ENCODE data around the gene EGFL8. TPM values are rescaled to one million over a fixed set of nuclear protein-coding genes. Genes with fewer than 3 reads are reported as not detected.

The EGFL8 gene
- total and polyA plus RNA-seq, 4 donors, result 1.8 to 8.2 (median 1.9) TPM

GRCh38 chr6:32167154-32167760, 2.9 kb downstream of the EGFL8 start:
- no peak for DNase-seq (ENCODE audit: low spot score)
- H3K27me3 ChIP-seq (ENCODE audit: control insufficient read depth in 4 of 4, insufficient read depth in 4 of 4, low read length in 3 of 4), result no peaks in the 10 kb centered on the region
- no peak overlapping the region for H3K4me3 ChIP-seq (ENCODE audit: low read depth in 1 of 3, low read length in 3 of 3)
- H3K9me3 ChIP-seq (ENCODE audit: control insufficient read depth in 4 of 4, low read length in 3 of 4), result no peaks in the 10 kb centered on the region
- H3K9ac ChIP-seq (ENCODE audit: low read depth in 1 of 2, low read length in 2 of 2), result no peak overlapping the region
- 93% methylated on average over 32 of the region's 32 CpGs for WGBS
- TF ChIP-seq SP1 (IDR thresholded peaks at IDR 0.05), result no peak
- H3K4me1 ChIP-seq (ENCODE audit: control insufficient read depth in 4 of 4, insufficient read depth in 4 of 4, low read length in 3 of 4), result no peaks in the 10 kb centered on the region
- H3K27ac ChIP-seq (ENCODE audit: low read depth in 1 of 2, low read length in 2 of 2), result no peak overlapping the region
- peaks cover 7 to 35% (median 12%) of the 10 kb centered on the region in 4 donors for H3K36me3 ChIP-seq (ENCODE audit: control insufficient read depth in 4 of 4, insufficient read depth in 3 of 4, low read depth in 1 of 4, low read length in 3 of 4)

DNA sequence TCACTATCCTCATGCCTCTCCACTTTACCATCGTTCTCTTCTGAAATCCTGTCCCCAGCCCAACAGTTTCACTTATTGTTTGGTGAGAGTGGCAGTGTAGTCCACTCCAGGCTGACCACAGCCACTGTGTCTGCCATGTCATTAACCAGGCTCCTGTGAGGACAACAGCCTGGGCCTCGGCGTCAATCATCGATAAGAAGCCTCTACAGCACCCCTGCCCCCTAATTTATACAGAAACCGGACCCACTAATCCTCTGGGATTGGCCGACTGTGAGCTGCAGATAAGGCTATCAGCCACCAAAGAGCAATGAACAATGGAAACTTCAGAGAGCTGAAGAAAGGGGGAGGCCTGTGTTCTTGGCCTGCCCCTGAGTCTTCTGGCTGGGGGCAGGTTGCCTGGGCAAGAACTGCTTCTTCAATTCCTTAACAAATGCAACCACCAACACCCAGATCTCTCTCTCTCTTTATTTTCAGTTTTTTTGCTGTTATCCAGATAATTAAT, 3.4 kb downstream of the EGFL8 start:
- H3K4me3 ChIP-seq (ENCODE audit: low read depth in 1 of 3, low read length in 3 of 3), result no peak overlapping the region
- H3K27me3 ChIP-seq (ENCODE audit: control insufficient read depth in 4 of 4, insufficient read depth in 4 of 4, low read length in 3 of 4), result no peaks in the 10 kb centered on the region
- no peak overlapping the region for H3K27ac ChIP-seq (ENCODE audit: low read depth in 1 of 2, low read length in 2 of 2)
- DNase-seq (ENCODE audit: low spot score), result no peak
- TF ChIP-seq YY1 (IDR thresholded peaks at IDR 0.05) (no peak), TAF1 (conservative IDR thresholded peaks at IDR 0.05) (no peak), SP1 (IDR thresholded peaks at IDR 0.05) (no peak), RAD21 (IDR thresholded peaks at IDR 0.05) (no peak), ZBTB33 (IDR thresholded peaks at IDR 0.05) (no peak), NR2F2 (IDR thresholded peaks at IDR 0.05) (no peak), REST (IDR thresholded peaks at IDR 0.05) (no peak), HNF4A (conservative IDR thresholded peaks at IDR 0.05) (no peak), ATF3 (IDR thresholded peaks at IDR 0.05) (no peak), JUND (IDR thresholded peaks at IDR 0.05) (no peak), EGR1 (IDR thresholded peaks at IDR 0.05; ENCODE audit: low read depth in 2 of 2) (no peak), GABPA (IDR thresholded peaks at IDR 0.05 in 1 of 2, conservative IDR thresholded peaks at IDR 0.05 in 1 of 2) (no peak), RXRA (IDR thresholded peaks at IDR 0.05) (no peak), HNF4G (IDR thresholded peaks at IDR 0.05) (no peak)
- TF ChIP-seq, protein P1, sequence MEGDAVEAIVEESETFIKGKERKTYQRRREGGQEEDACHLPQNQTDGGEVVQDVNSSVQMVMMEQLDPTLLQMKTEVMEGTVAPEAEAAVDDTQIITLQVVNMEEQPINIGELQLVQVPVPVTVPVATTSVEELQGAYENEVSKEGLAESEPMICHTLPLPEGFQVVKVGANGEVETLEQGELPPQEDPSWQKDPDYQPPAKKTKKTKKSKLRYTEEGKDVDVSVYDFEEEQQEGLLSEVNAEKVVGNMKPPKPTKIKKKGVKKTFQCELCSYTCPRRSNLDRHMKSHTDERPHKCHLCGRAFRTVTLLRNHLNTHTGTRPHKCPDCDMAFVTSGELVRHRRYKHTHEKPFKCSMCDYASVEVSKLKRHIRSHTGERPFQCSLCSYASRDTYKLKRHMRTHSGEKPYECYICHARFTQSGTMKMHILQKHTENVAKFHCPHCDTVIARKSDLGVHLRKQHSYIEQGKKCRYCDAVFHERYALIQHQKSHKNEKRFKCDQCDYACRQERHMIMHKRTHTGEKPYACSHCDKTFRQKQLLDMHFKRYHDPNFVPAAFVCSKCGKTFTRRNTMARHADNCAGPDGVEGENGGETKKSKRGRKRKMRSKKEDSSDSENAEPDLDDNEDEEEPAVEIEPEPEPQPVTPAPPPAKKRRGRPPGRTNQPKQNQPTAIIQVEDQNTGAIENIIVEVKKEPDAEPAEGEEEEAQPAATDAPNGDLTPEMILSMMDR (IDR thresholded peaks at IDR 0.05; ENCODE audit: low read depth, low read length, missing input control), result no peak
- TF ChIP-seq, protein P2, sequence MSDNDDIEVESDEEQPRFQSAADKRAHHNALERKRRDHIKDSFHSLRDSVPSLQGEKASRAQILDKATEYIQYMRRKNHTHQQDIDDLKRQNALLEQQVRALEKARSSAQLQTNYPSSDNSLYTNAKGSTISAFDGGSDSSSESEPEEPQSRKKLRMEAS (IDR thresholded peaks at IDR 0.05), result no peak
- peaks cover 7 to 35% (median 11%) of the 10 kb centered on the region in 4 donors for H3K36me3 ChIP-seq (ENCODE audit: control insufficient read depth in 4 of 4, insufficient read depth in 3 of 4, low read depth in 1 of 4, low read length in 3 of 4)
- peaks cover 0 to under 1% (median 0%) of the 10 kb centered on the region in 4 donors for H3K4me1 ChIP-seq (ENCODE audit: control insufficient read depth in 4 of 4, insufficient read depth in 4 of 4, low read length in 3 of 4)
- H3K9me3 ChIP-seq (ENCODE audit: control insufficient read depth in 4 of 4, low read length in 3 of 4), result no peaks in the 10 kb centered on the region
- 79% methylated on average over 6 of the region's 6 CpGs for WGBS
- no peak overlapping the region for H3K9ac ChIP-seq (ENCODE audit: low read depth in 1 of 2, low read length in 2 of 2)
